Suprapubic skin (tissue), 3 donors: ENCODE results near the gene NKAP.

ENCODE experiments used
- EP300 ChIP-seq: sonication (generic); formaldehyde crosslinking; IDR thresholded peaks from one replicate; pipeline ENCODE4 v1.6.1; 2017; ENCODE audit warnings: antibody characterized with exemption
- TF ChIP-seq, protein P1 (sequence below), 2 donors: fragments of 200-600 bp in 1 of 2; fragments of 450-650 bp in 1 of 2; sonication (generic) in 1 of 2; IDR thresholded peaks; one replicate each; pipeline ENCODE4 v1.5.1; 2016 to 2019; ENCODE audit warnings: antibody characterized with exemption in 2 of 2, mild to moderate bottlenecking in 1 of 2, moderate library complexity in 1 of 2

DNA sequence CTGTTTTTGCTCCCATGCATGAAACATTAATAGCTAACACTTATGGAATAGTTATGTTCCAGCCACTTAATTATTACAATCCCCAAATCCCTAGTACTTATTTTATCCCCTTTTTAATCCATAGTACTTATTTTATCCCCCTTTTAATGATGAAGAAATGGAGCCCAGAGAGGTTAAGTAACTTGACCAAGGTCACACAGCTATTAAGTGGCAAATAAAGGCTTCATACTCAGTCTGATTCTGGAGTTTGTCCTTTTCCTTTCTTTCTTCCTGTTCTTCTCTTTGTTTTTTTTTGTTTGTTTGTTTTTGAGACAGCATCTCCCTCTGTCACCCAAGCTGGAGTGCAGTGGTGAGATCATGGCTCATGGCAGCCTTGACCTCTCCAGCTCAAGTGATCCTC, 2.2 kb downstream of the NKAP start:
- TF ChIP-seq, protein P1, sequence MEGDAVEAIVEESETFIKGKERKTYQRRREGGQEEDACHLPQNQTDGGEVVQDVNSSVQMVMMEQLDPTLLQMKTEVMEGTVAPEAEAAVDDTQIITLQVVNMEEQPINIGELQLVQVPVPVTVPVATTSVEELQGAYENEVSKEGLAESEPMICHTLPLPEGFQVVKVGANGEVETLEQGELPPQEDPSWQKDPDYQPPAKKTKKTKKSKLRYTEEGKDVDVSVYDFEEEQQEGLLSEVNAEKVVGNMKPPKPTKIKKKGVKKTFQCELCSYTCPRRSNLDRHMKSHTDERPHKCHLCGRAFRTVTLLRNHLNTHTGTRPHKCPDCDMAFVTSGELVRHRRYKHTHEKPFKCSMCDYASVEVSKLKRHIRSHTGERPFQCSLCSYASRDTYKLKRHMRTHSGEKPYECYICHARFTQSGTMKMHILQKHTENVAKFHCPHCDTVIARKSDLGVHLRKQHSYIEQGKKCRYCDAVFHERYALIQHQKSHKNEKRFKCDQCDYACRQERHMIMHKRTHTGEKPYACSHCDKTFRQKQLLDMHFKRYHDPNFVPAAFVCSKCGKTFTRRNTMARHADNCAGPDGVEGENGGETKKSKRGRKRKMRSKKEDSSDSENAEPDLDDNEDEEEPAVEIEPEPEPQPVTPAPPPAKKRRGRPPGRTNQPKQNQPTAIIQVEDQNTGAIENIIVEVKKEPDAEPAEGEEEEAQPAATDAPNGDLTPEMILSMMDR (IDR thresholded peaks at IDR 0.05) = no peak
- no peak for TF ChIP-seq EP300
